Muscle layer of duodenum (tissue), 2 donors: Measurements from ENCODE around the gene STRIP1.

Experiments
- H3K27ac ChIP-seq: one replicate; pipeline ENCODE4 v1.7.0; 2013; ENCODE audit warnings: mild to moderate bottlenecking, low read length
- H3K27me3 ChIP-seq: one replicate; pipeline ENCODE4 v1.7.0; 2013; ENCODE audit warnings: low read depth, mild to moderate bottlenecking, control low read depth, low read length
- H3K36me3 ChIP-seq, 2 donors: one replicate each; pipeline ENCODE4 v1.7.0; 2013; ENCODE audit warnings: low read length in 2 of 2, control low read depth in 1 of 2, mild to moderate bottlenecking in 1 of 2; ENCODE audit not compliant: insufficient read depth in 2 of 2, control insufficient read depth in 1 of 2
- H3K4me1 ChIP-seq, 2 donors: one replicate each; pipeline ENCODE4 v1.7.0; 2013; ENCODE audit warnings: low read length in 2 of 2, mild to moderate bottlenecking in 2 of 2, control low read depth in 1 of 2, moderate library complexity in 1 of 2; ENCODE audit not compliant: insufficient read depth in 2 of 2, control insufficient read depth in 1 of 2
- H3K4me3 ChIP-seq, 2 donors: one replicate each; pipeline ENCODE4 v1.7.0; 2013; ENCODE audit warnings: low read length in 2 of 2, low read depth in 1 of 2, mild to moderate bottlenecking in 1 of 2
- H3K9me3 ChIP-seq, 2 donors: one replicate each; pipeline ENCODE4 v1.7.0; 2013; ENCODE audit warnings: low read length in 2 of 2, control low read depth in 1 of 2, mild to moderate bottlenecking in 1 of 2; ENCODE audit not compliant: control insufficient read depth in 1 of 2
- donor health status: healthy.

STRIP1 gene

GRCh38 chr1:110089561-110090275 is 55.3 kb downstream of the STRIP1 start:
- no peaks in the 10 kb centered on the region for H3K27me3 ChIP-seq
- H3K36me3 ChIP-seq = no peaks in the 10 kb centered on the region
- no peak overlapping the region for H3K27ac ChIP-seq
- H3K4me3 ChIP-seq = no peak overlapping the region
- peaks cover 0 to 4% of the 10 kb centered on the region in 2 donors for H3K4me1 ChIP-seq
- no peaks in the 10 kb centered on the region for H3K9me3 ChIP-seq

- Histone ChIP-seq H3K9me3 (no peaks in the 10 kb centered on the region), H3K27ac (no peak overlapping the region), H3K27me3 (no peaks in the 10 kb centered on the region), H3K4me1 (no peaks in the 10 kb centered on the region), H3K36me3 (no peaks in the 10 kb centered on the region), H3K4me3 (no peak overlapping the region)
Observed at GRCh38 chr1:110091381-110091780, 57.0 kb downstream of the STRIP1 start.

GRCh38 chr1:110091791-110092190 is 57.4 kb downstream of the STRIP1 start:
- Histone ChIP-seq H3K4me1 (no peaks in the 10 kb centered on the region), H3K9me3 (no peaks in the 10 kb centered on the region), H3K27ac (no peak overlapping the region), H3K27me3 (no peaks in the 10 kb centered on the region), H3K36me3 (no peaks in the 10 kb centered on the region), H3K4me3 (no peak overlapping the region)

GRCh38 chr1:110092991-110093390 is 58.6 kb downstream of the STRIP1 start:
- no peaks in the 10 kb centered on the region for H3K27me3 ChIP-seq
- no peaks in the 10 kb centered on the region for H3K9me3 ChIP-seq
- H3K27ac ChIP-seq = no peak overlapping the region
- no peaks in the 10 kb centered on the region for H3K36me3 ChIP-seq
- H3K4me3 ChIP-seq = no peak overlapping the region
- no peaks in the 10 kb centered on the region for H3K4me1 ChIP-seq

- Histone ChIP-seq H3K4me3 (no peak overlapping the region), H3K36me3 (no peaks in the 10 kb centered on the region), H3K27ac (no peak overlapping the region), H3K27me3 (no peaks in the 10 kb centered on the region), H3K9me3 (no peaks in the 10 kb centered on the region), H3K4me1 (no peaks in the 10 kb centered on the region)
Observed at GRCh38 chr1:110094931-110095654, 60.7 kb downstream of the STRIP1 start.

GRCh38 chr1:110097507-110098221 is 63.2 kb downstream of the STRIP1 start:
- Histone ChIP-seq H3K9me3 (no peaks in the 10 kb centered on the region), H3K27me3 (no peaks in the 10 kb centered on the region), H3K4me1 (no peaks in the 10 kb centered on the region), H3K27ac (no peak overlapping the region), H3K4me3 (no peak overlapping the region), H3K36me3 (no peaks in the 10 kb centered on the region)

- no peaks in the 10 kb centered on the region for H3K9me3 ChIP-seq
- H3K4me1 ChIP-seq = no peaks in the 10 kb centered on the region
- no peaks in the 10 kb centered on the region for H3K27me3 ChIP-seq
- no peak overlapping the region for H3K27ac ChIP-seq
- H3K36me3 ChIP-seq = no peaks in the 10 kb centered on the region
- no peak overlapping the region for H3K4me3 ChIP-seq
Observed at GRCh38 chr1:110098222-110099026, 64.0 kb downstream of the STRIP1 start.

GRCh38 chr1:110100335-110100734 is 65.9 kb downstream of the STRIP1 start:
- no peaks in the 10 kb centered on the region for H3K27me3 ChIP-seq
- H3K4me1 ChIP-seq = no peaks in the 10 kb centered on the region
- no peak overlapping the region for H3K27ac ChIP-seq
- no peaks in the 10 kb centered on the region for H3K36me3 ChIP-seq
- no peaks in the 10 kb centered on the region for H3K9me3 ChIP-seq
- H3K4me3 ChIP-seq = no peak overlapping the region

GRCh38 chr1:110102081-110102480 is 67.7 kb downstream of the STRIP1 start:
- Histone ChIP-seq H3K4me3 (no peak overlapping the region), H3K4me1 (no peaks in the 10 kb centered on the region)

More at GRCh38 chr1:110102081-110102480, 67.7 kb downstream of the STRIP1 start:
- H3K9me3 ChIP-seq = no peaks in the 10 kb centered on the region
- H3K27ac ChIP-seq = no peak overlapping the region
- no peaks in the 10 kb centered on the region for H3K27me3 ChIP-seq
- H3K36me3 ChIP-seq = no peaks in the 10 kb centered on the region
